ENCODE data around the gene ETS2. TPM values are rescaled to one million over a fixed set of nuclear protein-coding genes. Genes with fewer than 3 reads are reported as not detected.
"Not testable (repeated sequence)": the region's sequence is repeated elsewhere in the genome, so short reads cannot be mapped to it uniquely, and the experiment has no call there.

The ETS2 gene
- total RNA-seq, 2 donors from 2014 or later, result 20.5 to 41.9 TPM

DNA sequence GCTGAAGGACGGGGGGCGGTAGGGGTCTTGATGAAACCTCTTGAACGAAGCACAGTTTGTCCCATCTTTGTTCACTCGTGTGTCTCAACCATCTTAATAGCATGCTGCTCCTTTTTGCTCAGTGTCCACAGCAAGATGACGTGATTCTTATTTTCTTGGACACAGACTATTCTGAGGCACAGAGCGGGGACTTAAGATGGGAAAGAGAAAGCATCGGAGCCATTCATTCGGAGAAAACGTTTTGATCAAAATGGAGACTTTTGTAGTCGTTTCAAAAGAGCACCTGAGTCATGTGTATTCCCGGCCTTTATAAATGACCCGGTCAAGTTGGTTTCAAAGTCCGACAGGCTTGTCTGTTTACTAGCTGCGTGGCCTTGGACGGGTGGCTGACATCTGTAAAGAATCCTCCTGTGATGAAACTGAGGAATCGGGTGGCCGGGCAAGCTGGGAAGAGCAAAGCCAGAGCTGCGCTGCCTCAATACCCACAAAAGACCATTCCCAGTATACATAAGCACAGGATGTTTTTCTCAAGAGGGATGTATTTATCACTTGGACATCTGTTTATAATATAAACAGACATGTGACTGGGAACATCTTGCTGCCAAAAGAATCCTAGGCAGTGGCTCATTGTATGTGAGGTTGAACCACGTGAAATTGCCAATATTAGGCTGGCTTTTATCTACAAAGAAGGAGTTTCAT, 18.5 kb downstream of the ETS2 start:
- no peak for ATAC-seq (replicated peaks)
- H3K9me3 Mint-ChIP-seq, result no peaks in the 10 kb centered on the region
- peaks cover 54% of the 10 kb centered on the region for H3K36me3 Mint-ChIP-seq (ENCODE audit: low read depth)
- no peak overlapping the region for H3K27ac Mint-ChIP-seq
- no peaks in the 10 kb centered on the region for H3K27me3 Mint-ChIP-seq
- H3K4me3 Mint-ChIP-seq, result no peak overlapping the region
- H3K4me1 Mint-ChIP-seq, result no peaks in the 10 kb centered on the region

DNA sequence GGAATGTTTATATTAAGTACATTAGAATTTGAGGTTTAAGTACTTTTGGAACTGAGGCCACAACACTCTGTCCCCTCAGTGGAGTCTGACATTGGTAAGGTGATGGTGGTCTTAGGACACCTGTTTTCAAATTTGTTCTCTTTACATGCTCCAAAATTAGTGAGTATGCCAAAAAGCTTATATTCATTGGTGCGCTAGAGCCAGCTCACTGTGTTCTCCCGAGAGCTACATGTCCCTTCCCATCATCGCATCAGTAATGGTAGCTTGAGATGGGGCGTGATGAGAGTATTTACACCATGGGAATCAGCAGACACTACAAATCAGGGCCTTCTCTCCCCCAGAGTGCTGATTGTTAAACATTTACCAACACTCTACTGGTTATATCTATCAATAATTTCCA, 19.5 kb downstream of the ETS2 start:
- H3K27ac Mint-ChIP-seq, result no peak overlapping the region
- no peak for ATAC-seq (replicated peaks)
- H3K4me3 Mint-ChIP-seq, result no peak overlapping the region
- H3K4me1 Mint-ChIP-seq, result no peaks in the 10 kb centered on the region
- H3K36me3 Mint-ChIP-seq (ENCODE audit: low read depth), result peaks cover 44% of the 10 kb centered on the region
- no peaks in the 10 kb centered on the region for H3K27me3 Mint-ChIP-seq
- H3K9me3 Mint-ChIP-seq, result no peaks in the 10 kb centered on the region

DNA sequence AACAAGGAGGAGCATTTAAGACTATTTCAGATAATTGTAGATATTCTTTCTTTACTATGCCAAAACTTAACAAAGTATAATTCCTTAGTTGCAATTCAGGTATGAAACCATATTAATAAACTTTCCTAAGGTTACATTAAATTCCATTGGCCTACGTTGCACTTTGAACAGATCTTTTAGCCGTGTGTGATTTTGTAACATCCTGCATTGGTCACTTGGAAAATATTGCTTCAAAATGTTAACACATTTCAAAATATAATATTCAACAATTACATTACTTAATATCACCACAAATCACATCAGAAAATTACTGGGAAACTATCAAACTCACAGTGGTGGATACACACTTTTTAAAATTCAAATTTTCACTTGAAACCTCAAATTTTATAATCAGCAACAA, 20.2 kb downstream of the ETS2 start:
- no peak for ATAC-seq (replicated peaks)
- peaks cover 37% of the 10 kb centered on the region for H3K36me3 Mint-ChIP-seq (ENCODE audit: low read depth)
- H3K4me3 Mint-ChIP-seq, result no peak overlapping the region
- H3K27me3 Mint-ChIP-seq, result no peaks in the 10 kb centered on the region
- no peaks in the 10 kb centered on the region for H3K4me1 Mint-ChIP-seq
- no peaks in the 10 kb centered on the region for H3K9me3 Mint-ChIP-seq
- no peak overlapping the region for H3K27ac Mint-ChIP-seq

DNA sequence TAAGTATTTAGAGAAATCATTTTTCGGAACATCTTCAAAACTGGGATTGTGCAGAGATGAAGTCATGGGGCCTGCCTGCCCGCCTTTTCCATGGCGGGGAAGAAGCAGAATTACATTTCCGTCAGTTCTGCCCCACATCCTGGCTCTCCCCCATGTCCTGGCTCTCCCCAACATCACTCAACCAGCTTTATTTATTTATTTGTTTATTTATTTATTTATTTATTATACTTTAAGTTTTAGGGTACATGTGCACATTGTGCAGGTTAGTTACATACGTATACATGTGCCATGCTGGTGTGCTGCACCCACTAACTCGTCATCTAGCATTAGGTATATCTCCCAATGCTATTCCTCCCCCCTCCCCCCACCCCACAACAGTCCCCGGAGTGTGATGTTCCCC, 22.4 kb downstream of the ETS2 start:
- H3K9me3 Mint-ChIP-seq; H3K27me3 Mint-ChIP-seq; H3K4me3 Mint-ChIP-seq; ATAC-seq (replicated peaks); H3K27ac Mint-ChIP-seq: not testable (repeated sequence)
- H3K4me1 Mint-ChIP-seq, result peaks cover 12% of the 10 kb centered on the region
- H3K36me3 Mint-ChIP-seq (ENCODE audit: low read depth), result peaks cover 15% of the 10 kb centered on the region

DNA sequence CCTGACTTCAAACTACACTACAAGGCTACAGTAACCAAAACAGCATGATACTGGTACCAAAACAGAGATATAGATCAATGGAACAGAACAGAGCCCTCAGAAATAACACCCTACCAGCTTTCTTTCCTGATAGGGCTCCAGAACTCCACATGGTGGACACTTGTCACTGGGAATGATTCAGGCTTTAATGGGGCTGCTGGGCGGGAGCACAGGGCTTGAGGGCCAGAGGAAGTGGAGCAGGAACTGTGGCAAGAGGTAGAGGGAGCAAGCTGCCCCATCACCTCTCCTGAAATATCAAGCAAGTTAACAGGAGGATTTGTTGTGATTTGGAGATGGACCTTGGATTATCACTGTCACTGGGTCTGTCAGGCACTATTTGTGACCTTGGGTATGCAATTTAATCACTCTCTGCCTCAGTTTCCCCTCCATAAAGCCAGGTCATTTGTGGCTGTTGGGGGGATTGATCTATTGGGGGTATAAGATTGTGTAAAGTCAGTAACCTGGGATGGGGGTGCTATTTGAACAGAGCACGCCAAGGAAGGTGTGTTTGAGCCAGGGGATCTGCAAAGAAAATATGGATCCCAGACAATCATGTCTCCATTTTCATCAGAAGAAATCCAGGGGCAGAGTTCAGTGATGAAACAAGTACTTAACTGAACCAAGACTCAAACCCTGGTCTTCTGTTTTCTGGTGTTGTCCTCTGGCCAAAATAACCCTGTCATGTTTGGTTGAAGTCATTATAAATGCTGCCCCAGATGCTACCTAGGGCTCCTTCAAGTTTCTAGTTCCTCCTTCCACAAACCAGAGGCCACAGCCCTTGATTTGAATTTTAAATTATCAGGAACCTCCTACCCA, 25.2 kb downstream of the ETS2 start:
- no peak for ATAC-seq (replicated peaks)
- Mint-ChIP-seq H3K27ac (peak overlapping the region; percentile 76), H3K9me3 (no peaks in the 10 kb centered on the region), H3K27me3 (peaks cover 10% of the 10 kb centered on the region), H3K4me1 (peaks cover 12% of the 10 kb centered on the region), H3K4me3 (peak overlapping the region; percentile 35), H3K36me3 (ENCODE audit: low read depth) (no peaks in the 10 kb centered on the region)

DNA sequence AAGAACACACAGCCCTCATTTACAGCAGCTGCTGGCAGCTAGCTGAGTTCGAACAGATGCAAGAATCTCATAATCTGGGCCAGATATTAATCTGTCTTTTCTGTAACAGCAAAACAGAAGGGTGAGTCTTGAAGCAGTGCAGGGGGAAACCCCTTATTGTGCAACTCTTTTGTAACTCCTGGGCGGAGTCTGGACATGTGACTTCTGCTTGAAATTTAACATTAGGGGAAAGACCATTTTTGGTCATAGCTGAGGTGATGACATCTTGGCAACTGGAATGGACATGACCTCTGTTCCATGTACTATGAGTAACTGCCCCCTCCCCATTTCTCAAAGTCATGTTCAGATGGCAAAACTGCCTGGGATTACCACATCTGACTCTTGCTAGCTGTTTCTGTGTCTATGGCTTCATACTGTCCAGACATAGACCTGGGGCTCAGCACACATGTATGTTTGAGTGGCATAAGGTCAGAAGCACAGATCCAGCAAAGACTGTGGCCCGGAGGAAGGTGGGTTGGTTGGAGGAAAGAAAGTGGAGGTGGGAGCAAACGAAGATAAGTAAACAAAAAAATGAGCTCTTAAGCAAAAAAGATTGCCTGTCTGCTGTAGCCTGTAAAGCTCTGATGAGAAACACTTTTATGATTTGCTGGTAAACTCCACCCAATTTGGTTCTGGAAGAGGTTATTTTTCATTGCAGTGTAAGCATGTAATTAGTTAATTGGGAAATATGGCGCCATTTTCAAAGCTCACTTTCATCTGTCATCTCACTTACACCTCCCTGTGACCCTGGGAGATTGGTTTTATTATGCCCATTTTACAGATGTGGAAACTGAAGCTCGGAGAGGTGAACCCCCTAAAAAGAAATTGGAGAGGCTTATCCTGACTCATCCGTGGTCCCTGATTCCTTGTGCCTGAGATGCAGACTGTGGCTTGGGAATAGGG, 26.1 kb downstream of the ETS2 start:
- peaks cover 10% of the 10 kb centered on the region for H3K27me3 Mint-ChIP-seq
- H3K4me1 Mint-ChIP-seq, result peaks cover 12% of the 10 kb centered on the region
- peak overlapping the region; percentile 76 for H3K27ac Mint-ChIP-seq
- peak; percentile 98 for ATAC-seq (replicated peaks)
- H3K4me3 Mint-ChIP-seq, result peak overlapping the region; percentile 35
- no peaks in the 10 kb centered on the region for H3K9me3 Mint-ChIP-seq
- no peaks in the 10 kb centered on the region for H3K36me3 Mint-ChIP-seq (ENCODE audit: low read depth)

DNA sequence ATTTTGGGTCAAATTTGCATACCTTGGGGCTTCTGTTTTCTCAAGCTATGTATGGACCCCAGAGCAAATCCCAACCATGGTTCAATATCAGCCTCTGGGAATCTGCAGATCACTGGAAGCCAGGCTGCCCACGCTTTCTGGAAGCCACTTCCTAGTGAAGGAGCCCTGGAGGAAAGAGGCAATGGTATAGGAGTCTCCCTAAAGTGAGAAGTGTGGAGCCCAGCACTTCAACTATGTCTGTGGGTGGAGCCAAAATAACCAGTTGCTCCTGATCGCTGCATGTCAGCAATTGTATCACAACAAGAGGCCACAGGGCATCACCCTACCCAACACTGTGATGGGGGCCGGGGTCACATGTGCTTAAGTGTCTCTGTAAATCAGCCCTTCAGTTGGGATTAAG, 26.9 kb downstream of the ETS2 start:
- no peaks in the 10 kb centered on the region for H3K36me3 Mint-ChIP-seq (ENCODE audit: low read depth)
- peaks cover 10% of the 10 kb centered on the region for H3K27me3 Mint-ChIP-seq
- no peaks in the 10 kb centered on the region for H3K9me3 Mint-ChIP-seq
- no peak overlapping the region for H3K4me3 Mint-ChIP-seq
- H3K27ac Mint-ChIP-seq, result no peak overlapping the region
- peaks cover 12% of the 10 kb centered on the region for H3K4me1 Mint-ChIP-seq
- ATAC-seq (replicated peaks), result no peak

DNA sequence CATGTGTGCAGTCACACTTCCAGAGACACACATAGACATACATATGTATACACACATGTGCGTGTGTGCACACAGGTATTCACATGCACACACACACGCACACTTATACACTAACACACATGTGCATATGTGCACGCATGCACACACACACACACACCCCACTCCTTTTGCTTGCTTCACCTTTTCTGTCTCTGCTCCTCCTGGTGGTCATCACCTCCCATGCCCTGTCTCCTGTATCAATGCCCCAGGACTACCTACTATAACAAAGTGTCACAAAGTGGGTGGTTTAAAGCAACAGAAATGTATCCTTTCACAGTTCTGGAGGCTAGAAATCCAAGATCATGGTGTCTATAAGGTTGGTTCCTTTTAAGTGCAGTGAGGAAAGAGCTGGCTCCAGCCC, 27.4 kb downstream of the ETS2 start:
- no peak overlapping the region for H3K27ac Mint-ChIP-seq
- H3K4me3 Mint-ChIP-seq, result no peak overlapping the region
- H3K4me1 Mint-ChIP-seq, result peaks cover 12% of the 10 kb centered on the region
- no peak for ATAC-seq (replicated peaks)
- peaks cover 10% of the 10 kb centered on the region for H3K27me3 Mint-ChIP-seq
- H3K36me3 Mint-ChIP-seq (ENCODE audit: low read depth), result no peaks in the 10 kb centered on the region
- no peaks in the 10 kb centered on the region for H3K9me3 Mint-ChIP-seq

DNA sequence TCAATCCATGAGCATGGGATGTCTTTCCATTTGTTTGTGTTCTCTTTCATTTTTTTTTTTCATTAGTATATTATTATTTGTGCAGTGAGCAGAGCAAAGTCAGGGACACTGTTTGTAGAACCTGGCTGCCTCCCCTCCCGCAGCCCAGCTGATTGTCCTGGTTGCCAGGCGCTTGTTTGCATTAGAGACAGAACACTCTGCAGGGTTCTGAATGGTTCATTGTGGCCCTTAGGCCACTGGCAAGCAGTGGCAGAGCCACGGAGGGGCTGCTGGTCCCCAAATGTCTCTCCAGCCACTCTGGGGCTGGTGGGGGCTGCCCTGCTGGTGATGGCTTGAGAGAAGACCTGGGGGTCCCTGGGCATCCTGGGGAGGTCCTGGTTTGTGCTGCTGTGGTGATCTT, 29.0 kb downstream of the ETS2 start:
- Mint-ChIP-seq H3K9me3 (no peaks in the 10 kb centered on the region), H3K4me3 (no peak overlapping the region), H3K27me3 (peaks cover 10% of the 10 kb centered on the region), H3K4me1 (peaks cover 12% of the 10 kb centered on the region), H3K36me3 (ENCODE audit: low read depth) (no peaks in the 10 kb centered on the region), H3K27ac (no peak overlapping the region)
- ATAC-seq (replicated peaks), result no peak

DNA sequence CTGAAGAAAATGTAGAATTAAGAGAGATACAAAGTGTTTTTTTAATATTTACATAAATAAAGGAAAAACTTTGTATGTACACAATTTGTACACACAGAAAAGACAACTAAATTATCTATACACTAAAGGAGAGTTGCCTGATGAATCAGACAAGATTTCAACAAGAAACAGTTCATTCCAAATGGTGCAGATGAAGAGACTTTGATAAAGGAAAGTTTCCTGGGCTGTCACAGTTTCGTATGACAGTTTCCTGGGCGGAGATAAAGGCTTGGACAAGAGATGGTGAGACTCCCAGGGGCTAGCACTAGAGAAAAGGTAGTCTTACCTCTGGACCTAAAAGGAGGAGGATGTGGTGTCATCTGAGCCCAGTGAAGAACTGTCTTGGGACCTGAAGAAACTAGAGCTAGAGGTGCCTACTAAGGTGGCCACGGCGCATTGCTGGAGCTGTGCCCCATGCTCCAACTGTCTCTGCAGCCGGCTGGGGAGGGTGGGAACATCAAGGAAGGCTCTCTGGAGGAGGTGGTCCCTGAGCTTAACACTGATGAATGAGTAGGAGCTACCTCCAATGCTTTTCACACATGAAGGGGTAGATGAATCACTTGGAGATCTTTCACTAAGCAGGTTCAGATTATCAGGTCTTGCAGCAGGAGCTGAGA, 32.2 kb downstream of the ETS2 start:
- no peak overlapping the region for H3K27ac Mint-ChIP-seq
- H3K27me3 Mint-ChIP-seq, result peaks cover 12% of the 10 kb centered on the region
- no peak for ATAC-seq (replicated peaks)
- no peaks in the 10 kb centered on the region for H3K36me3 Mint-ChIP-seq (ENCODE audit: low read depth)
- no peak overlapping the region for H3K4me3 Mint-ChIP-seq
- no peaks in the 10 kb centered on the region for H3K9me3 Mint-ChIP-seq
- no peaks in the 10 kb centered on the region for H3K4me1 Mint-ChIP-seq

DNA sequence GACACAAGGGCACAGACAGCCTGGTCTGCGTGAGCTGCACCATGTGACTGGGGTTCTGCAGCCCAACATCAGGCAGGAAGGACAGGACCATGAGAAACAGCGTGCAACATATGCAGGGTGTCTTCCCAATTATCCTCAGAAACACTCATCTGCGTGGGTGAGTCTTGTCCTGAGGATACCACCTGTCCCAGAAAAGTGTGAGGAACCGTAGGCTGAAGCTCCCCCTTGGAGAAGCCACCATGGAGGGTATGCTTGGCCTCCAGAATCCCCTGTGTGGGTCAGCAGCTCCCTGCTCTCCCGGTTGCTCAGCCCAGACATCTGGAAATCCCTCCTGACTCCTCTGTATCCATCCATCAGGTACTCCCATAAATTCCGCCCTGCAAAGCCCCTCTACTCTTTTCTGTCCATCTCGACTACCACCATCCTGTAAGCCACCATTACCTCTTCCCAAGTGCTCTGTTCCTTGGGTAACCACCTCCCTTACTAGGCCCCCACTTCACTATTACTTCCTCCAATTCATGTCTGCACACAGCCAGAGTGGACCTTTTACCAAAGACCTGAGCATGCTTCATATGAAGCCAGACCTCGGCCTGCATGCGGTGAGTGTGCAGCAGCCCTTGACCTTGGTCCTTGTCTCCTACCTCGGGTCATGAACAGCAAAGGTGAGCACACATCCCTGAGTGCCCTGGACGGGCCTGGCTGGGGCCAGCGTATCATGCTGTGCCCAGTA, 33.0 kb downstream of the ETS2 start:
- H3K27me3 Mint-ChIP-seq, result peaks cover 12% of the 10 kb centered on the region
- no peak overlapping the region for H3K27ac Mint-ChIP-seq
- no peaks in the 10 kb centered on the region for H3K36me3 Mint-ChIP-seq (ENCODE audit: low read depth)
- H3K9me3 Mint-ChIP-seq, result no peaks in the 10 kb centered on the region
- no peak for ATAC-seq (replicated peaks)
- no peaks in the 10 kb centered on the region for H3K4me1 Mint-ChIP-seq
- no peak overlapping the region for H3K4me3 Mint-ChIP-seq

DNA sequence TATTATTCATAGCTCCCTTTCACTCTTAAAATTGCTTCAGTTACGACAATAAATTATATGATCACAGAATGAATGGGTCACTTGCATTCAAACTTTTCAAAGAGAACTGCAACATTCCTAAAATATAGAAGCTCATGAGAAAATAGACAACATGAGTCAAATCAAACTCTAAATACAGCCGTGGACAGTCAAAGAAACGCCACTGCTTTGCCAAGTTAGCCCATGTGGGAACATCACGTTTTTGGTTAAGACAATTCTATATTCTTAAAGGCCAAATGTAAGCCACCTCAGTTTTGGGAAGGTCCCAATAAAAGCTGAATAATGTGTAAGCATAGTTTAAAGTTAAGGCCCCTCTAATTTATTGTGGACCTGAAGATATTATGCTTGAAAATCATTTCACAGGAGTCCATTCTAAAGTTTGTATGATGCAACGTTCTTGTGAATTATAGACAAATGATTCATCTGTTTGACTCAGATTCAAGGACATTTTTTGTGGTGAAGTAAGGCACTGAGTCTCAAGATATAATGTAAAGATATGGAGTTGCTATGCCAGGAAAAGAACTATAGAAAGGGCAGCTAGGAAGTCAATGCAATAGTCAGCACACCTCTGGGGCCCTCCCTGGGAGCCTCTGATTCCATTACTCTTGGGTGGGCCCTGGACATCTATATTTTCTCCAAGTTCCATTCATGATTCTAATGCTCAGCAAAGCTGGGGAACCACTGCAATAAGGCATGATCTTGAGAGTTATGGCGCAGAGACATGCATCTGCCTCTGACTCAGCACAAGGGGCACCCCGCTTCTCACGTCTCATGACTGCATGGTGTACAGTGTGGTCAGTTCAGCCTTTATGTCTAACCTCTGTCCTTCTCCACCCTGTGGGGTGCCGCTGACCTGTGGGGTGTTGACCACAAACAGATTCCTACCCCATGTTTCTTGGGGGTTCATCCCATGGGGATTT, 33.9 kb downstream of the ETS2 start:
- H3K27me3 Mint-ChIP-seq, result peaks cover 8% of the 10 kb centered on the region
- no peaks in the 10 kb centered on the region for H3K36me3 Mint-ChIP-seq (ENCODE audit: low read depth)
- no peak overlapping the region for H3K27ac Mint-ChIP-seq
- H3K9me3 Mint-ChIP-seq, result no peaks in the 10 kb centered on the region
- H3K4me1 Mint-ChIP-seq, result no peaks in the 10 kb centered on the region
- peak; percentile 85 for ATAC-seq (replicated peaks)
- H3K4me3 Mint-ChIP-seq, result no peak overlapping the region

Data from activated T-helper 17 cell treated with anti-CD3 and anti-CD28 coated beads, Interleukin-2, amount 50 U/mL, for 72 hours (primary cell).